Endothelial cell of umbilical vein (primary cell): ENCODE results near the gene SMIM27. TPM values are rescaled to one million over a fixed set of nuclear protein-coding genes. Genes with fewer than 3 reads are reported as not detected.

Source experiments
- BruUV-seq: library from RNA; stranded (reverse); fragments of 400-500 nt; replicated peaks from 2 replicates; lab custom pipeline; 2021; lab: Mats Ljungman, UMichigan
- CTCF ChIA-PET: fragments of 300-600, 350-600 bp; sonication (Branson Sonifier 250); formaldehyde crosslinking; loops from one replicate; lab custom pipeline; 2021; ENCODE audit warnings: antibody characterized with exemption, inconsistent platforms; lab: Charles Lee
- POLR2A ChIA-PET: fragments of 300-600, 350-600 bp; sonication (Branson Sonifier 250); formaldehyde crosslinking; loops from one replicate; lab custom pipeline; 2021; ENCODE audit warnings: antibody characterized with exemption, inconsistent platforms; lab: Charles Lee
- DNase-seq: peaks from one replicate; pipeline ENCODE4 v3.0.0-alpha.2; 2011; ENCODE audit warnings: low read depth, low spot score
- FAIRE-seq: peaks from 2 replicates; lab custom pipeline; 2011; peaks lifted over from hg19 to GRCh38; lab: Jason Lieb, UNC
- H2AFZ ChIP-seq: 2 replicates; pipeline ENCODE4 v1.6.0; 2012; ENCODE audit warnings: low read depth, low read length, control low read depth, inconsistent platforms
- H3K27ac ChIP-seq: 2 replicates; pipeline ENCODE4 v1.5.1; 2011; ENCODE audit warnings: low read depth, mild to moderate bottlenecking, control low read depth, low read length, moderate library complexity; ENCODE audit not compliant: insufficient read depth
- H3K27me3 ChIP-seq, 2 experiments: 2 replicates each; pipeline versions ENCODE4 v1.6.0 to v1.6.1; 2011; ENCODE audit warnings: low read length in 2 of 2, mixed read lengths in 1 of 2; ENCODE audit not compliant: control insufficient read depth in 2 of 2, insufficient read depth in 2 of 2
- H3K36me3 ChIP-seq, 2 experiments: 2 replicates in 1 of 2; 3 replicates in 1 of 2; pipeline ENCODE4 v1.5.1; 2011; ENCODE audit warnings: low read length in 2 of 2, mild to moderate bottlenecking in 1 of 2, moderate library complexity in 1 of 2; ENCODE audit not compliant: control insufficient read depth in 2 of 2, insufficient read depth in 2 of 2; ENCODE audit errors: extremely low read depth in 1 of 2
- H3K4me1 ChIP-seq: 3 replicates; pipeline ENCODE4 v1.5.1; 2011; ENCODE audit warnings: mild to moderate bottlenecking, low read length; ENCODE audit not compliant: control insufficient read depth, insufficient read depth; ENCODE audit errors: extremely low read depth
- H3K4me2 ChIP-seq: 2 replicates; pipeline ENCODE4 v1.6.1; 2011; ENCODE audit warnings: low read length, control low read depth, mixed read lengths; ENCODE audit not compliant: insufficient read depth
- H3K4me3 ChIP-seq, 3 experiments: fragments of 200-600 bp in 1 of 3; sonication (generic), shearing (Covaris generic) in 1 of 3; replicated peaks in 1 of 3; 2 replicates each; pipeline ENCODE4 v1.5.1; 2011 to 2016; ENCODE audit warnings: control low read depth in 3 of 3, low read length in 3 of 3, mild to moderate bottlenecking in 2 of 3, inconsistent platforms in 1 of 3, low read depth in 1 of 3, moderate library complexity in 1 of 3; ENCODE audit not compliant: insufficient read depth in 1 of 3
- H3K79me2 ChIP-seq: 2 replicates; pipeline ENCODE4 v1.6.0; 2012; ENCODE audit warnings: low read length, inconsistent platforms; ENCODE audit not compliant: control insufficient read depth, insufficient read depth
- H3K9ac ChIP-seq: replicated peaks from 2 replicates; pipeline ENCODE3; 2011; ENCODE audit warnings: low read length, control low read depth; ENCODE audit not compliant: insufficient read depth; ENCODE audit errors: extremely low read depth
- H3K9me1 ChIP-seq: replicated peaks from 3 replicates; pipeline ENCODE4 v1.6.0; 2011; ENCODE audit warnings: mild to moderate bottlenecking, low read length; ENCODE audit not compliant: control insufficient read depth, insufficient read depth; ENCODE audit errors: extremely low read depth
- H3K9me3 ChIP-seq: replicated peaks from 2 replicates; pipeline ENCODE4 v1.5.1; 2012; ENCODE audit warnings: low read length, inconsistent platforms; ENCODE audit not compliant: control insufficient read depth, insufficient read depth
- H4K20me1 ChIP-seq: replicated peaks from 2 replicates; pipeline ENCODE3; 2011; ENCODE audit warnings: mild to moderate bottlenecking, low read length; ENCODE audit not compliant: control insufficient read depth, insufficient read depth; ENCODE audit errors: extremely low read depth
- CTCF ChIP-seq, 2 donors: IDR thresholded peaks; 1 replicate in 1 of 2; 2 replicates in 1 of 2; pipeline ENCODE4 v1.5.1; 2011; ENCODE audit warnings: low read length in 2 of 2, mild to moderate bottlenecking in 2 of 2, moderate library complexity in 2 of 2, control low read depth in 1 of 2, inconsistent platforms in 1 of 2, low read depth in 1 of 2; ENCODE audit not compliant: insufficient read depth in 1 of 2; ENCODE audit errors: extremely low read depth in 1 of 2
- EZH2 ChIP-seq: IDR thresholded peaks from 2 replicates; pipeline ENCODE4 v1.6.1; 2012; ENCODE audit warnings: borderline replicate concordance, low read depth, mild to moderate bottlenecking, moderate library complexity, low read length, inconsistent platforms; ENCODE audit not compliant: severe bottlenecking
- FOS ChIP-seq: IDR thresholded peaks from 2 replicates; pipeline ENCODE4 v1.6.1; 2011; ENCODE audit warnings: mild to moderate bottlenecking, low read length, moderate library complexity, borderline replicate concordance; ENCODE audit not compliant: insufficient read depth
- GATA2 ChIP-seq: IDR thresholded peaks from 2 replicates; pipeline ENCODE4 v1.7.0; 2011; ENCODE audit warnings: low read depth, mild to moderate bottlenecking, moderate library complexity, mixed read lengths, low read length; ENCODE audit not compliant: insufficient read length, insufficient read depth
- JUN ChIP-seq: IDR thresholded peaks from 2 replicates; pipeline ENCODE4 v1.6.1; 2011; ENCODE audit warnings: borderline replicate concordance, low read depth; ENCODE audit not compliant: insufficient read length, insufficient read depth
- MAX ChIP-seq: IDR thresholded peaks from 2 replicates; pipeline ENCODE4 v1.6.1; 2011; ENCODE audit not compliant: insufficient read depth, insufficient read length
- MYC ChIP-seq: IDR thresholded peaks from one replicate; pipeline ENCODE4 v1.6.1; 2011; ENCODE audit warnings: mild to moderate bottlenecking, low read depth, low read length
- POLR2A ChIP-seq: IDR thresholded peaks from 2 replicates; pipeline ENCODE4 v1.6.1; 2012; ENCODE audit warnings: low read depth, mild to moderate bottlenecking, control low read depth, low read length
- dilution Hi-C: fragments of 300-500 bp; cut with MboI; formaldehyde crosslinking; loops from one replicate; pipeline ENCODE4 v1.15.0; 2019; ENCODE audit warnings: low sequenced_read_pairs; ENCODE audit not compliant: extremely low pct_ligation_motif_present
- intact Hi-C: fragments of 100-400 bp; cut with micrococcal nuclease; formaldehyde crosslinking; loops from one replicate; pipeline ENCODE4 v1.10.0; 2022
- polyA plus RNA-seq, 4 experiments: library from polyadenylated mRNA; depleted of rRNA in 3 of 4; stranded (reverse) in 3 of 4; unstranded in 1 of 4; fragments of >200 nt; gene quantifications; 2 replicates each; pipeline versions ENCODE4 v1.2.1 to v1.2.3, GENCODE V29; 2011 to 2012; ENCODE audit warnings: missing spikeins in 1 of 4
- total RNA-seq: library from RNA; stranded (reverse); gene quantifications from 2 replicates; pipeline ENCODE4 v1.2.3, GENCODE V29; 2021

The SMIM27 gene
- total and polyA plus RNA-seq, 2 donors (not counting 3 experiments of a cell fraction or from before 2014, with no cell fraction given), result 3.4 to 11.5 TPM

GRCh38 chr9:32516241-32516640 lies 35.9 kb upstream of the SMIM27 start:
- Histone ChIP-seq H3K27ac (no peak overlapping the region), H3K9me3 (no peaks in the 10 kb centered on the region), H3K9me1 (no peaks in the 10 kb centered on the region), H3K27me3 (no peaks in the 10 kb centered on the region), H3K36me3 (no peaks in the 10 kb centered on the region), H3K79me2 (peaks cover 1% of the 10 kb centered on the region), H3K4me2 (no peak overlapping the region), H2AFZ (no peak overlapping the region), H3K4me3 (no peak overlapping the region), H3K4me1 (no peaks in the 10 kb centered on the region), H3K9ac (no peak overlapping the region), H4K20me1 (no peaks in the 10 kb centered on the region)
- FAIRE-seq (no peak), DNase-seq (no peak)
- CTCF ChIA-PET, result interaction anchor here (0.5 to 2.6 kb wide), 2 partner anchors 10 to 18 kb away, joined by 4 to 11 read pairs; partner anchors contain the start of gene RIGI
- TF ChIP-seq JUN (no peak), MYC (no peak), EZH2 (no peak), FOS (no peak), POLR2A (no peak), CTCF (IDR thresholded peaks at IDR 0.05; ENCODE audit: extremely low read depth in 1 of 2, insufficient read depth in 1 of 2, low read depth in 1 of 2, low read length in 2 of 2) (no peak), GATA2 (no peak), MAX (no peak)
- BruUV-seq, result no TSS peak
- POLR2A ChIA-PET, result no interaction called here
- intact Hi-C loops (no loop called here), dilution Hi-C loops (no loop called here)
